Glomerular endothelial cell (primary cell): ENCODE measurements around the gene CNKSR3. TPM values are rescaled to one million over a fixed set of nuclear protein-coding genes. Genes with fewer than 3 reads are reported as not detected.
"Not testable (repeated sequence)": the region's sequence is repeated elsewhere in the genome, so short reads cannot be mapped to it uniquely, and the experiment has no call there.

Source experiments
- DNase-seq: peaks from one replicate; pipeline ENCODE4 v3.0.0-alpha.2; 2011; ENCODE audit warnings: low read depth, low spot score; ENCODE audit errors: extremely low read depth
- total RNA-seq: library from RNA; depleted of rRNA; stranded (reverse); fragments of >200 nt; gene quantifications from 2 replicates; pipeline ENCODE4 v1.2.3, GENCODE V29; 2015

Gene CNKSR3
- total RNA-seq, 1 donor from 2014 or later = 13.3 TPM

GRCh38 chr6:154529957-154530356 is 19.5 kb upstream of the CNKSR3 start:
- no peak for DNase-seq

GRCh38 chr6:154528310-154528915 is 17.9 kb upstream of the CNKSR3 start:
- DNase-seq = no peak

- no peak for DNase-seq
Observed at GRCh38 chr6:154526996-154527395, 16.5 kb upstream of the CNKSR3 start.

- no peak for DNase-seq
Observed at GRCh38 chr6:154522576-154522975, 12.1 kb upstream of the CNKSR3 start.

GRCh38 chr6:154521412-154521811 is 10.9 kb upstream of the CNKSR3 start:
- no peak for DNase-seq

- no peak for DNase-seq
Observed at GRCh38 chr6:154520280-154520679, 9.8 kb upstream of the CNKSR3 start.

- DNase-seq = no peak
Observed at GRCh38 chr6:154518396-154518795, 7.9 kb upstream of the CNKSR3 start.

GRCh38 chr6:154516276-154516675 is 5.8 kb upstream of the CNKSR3 start:
- DNase-seq = no peak

GRCh38 chr6:154515826-154516225 is 5.3 kb upstream of the CNKSR3 start:
- no peak for DNase-seq

GRCh38 chr6:154515076-154515475 is 4.6 kb upstream of the CNKSR3 start:
- DNase-seq = not testable (repeated sequence)

GRCh38 chr6:154514481-154514880 is 4.0 kb upstream of the CNKSR3 start:
- no peak for DNase-seq

GRCh38 chr6:154513601-154514320 is 3.3 kb upstream of the CNKSR3 start:
- DNase-seq = no peak

- no peak for DNase-seq
Observed at GRCh38 chr6:154512201-154512600, 1.7 kb upstream of the CNKSR3 start.

- DNase-seq = no peak
Observed at GRCh38 chr6:154511791-154512190, 1.3 kb upstream of the CNKSR3 start.

GRCh38 chr6:154509421-154510143 is 903 bp downstream of the CNKSR3 start:
- no peak for DNase-seq

GRCh38 chr6:154508573-154509375 is 1.7 kb downstream of the CNKSR3 start:
- no peak for DNase-seq

- no peak for DNase-seq
Observed at GRCh38 chr6:154506991-154507898, 3.2 kb downstream of the CNKSR3 start.

- no peak for DNase-seq
Observed at GRCh38 chr6:154506582-154506981, 3.9 kb downstream of the CNKSR3 start.

GRCh38 chr6:154506108-154506507 is 4.4 kb downstream of the CNKSR3 start:
- no peak for DNase-seq

GRCh38 chr6:154504865-154505449 is 5.5 kb downstream of the CNKSR3 start:
- DNase-seq = no peak
